GM19043 (cell line): Measurements from ENCODE around the gene GARIN3.
A peak's percentile ranks its signal among the peaks of the same experiment; 100 is the strongest.

Experiments used
- ATAC-seq: cut with Tn5 transposase; IDR thresholded peaks from one replicate; pipeline ENCODE4 v1.9.1; 2021; ENCODE audit warnings: low read depth; ENCODE audit not compliant: unreplicated experiment

The GARIN3 gene

GRCh38 chr5:157155297-157155696 is 10.8 kb downstream of the GARIN3 start:
- no peak for ATAC-seq

GRCh38 chr5:157150995-157151394 is 15.1 kb downstream of the GARIN3 start:
- no peak for ATAC-seq

- ATAC-seq, result peak; percentile 80
These were observed 17.1 kb downstream of the GARIN3 start for GRCh38 chr5:157148734-157149615.

GRCh38 chr5:157143127-157143971 is 22.7 kb downstream of the GARIN3 start:
- peak; percentile 34 for ATAC-seq

- peak; percentile 99 for ATAC-seq
These were observed 23.5 kb downstream of the GARIN3 start, which contains the start of gene MED7 for GRCh38 chr5:157142317-157143126. Gene MED7, minus strand, starts transcription at chr5:157142865. Its CDS starts 3,434 bp downstream, at chr5:157139431.

GRCh38 chr5:157137691-157138090 is 28.4 kb downstream of the GARIN3 start:
- ATAC-seq, result no peak

- ATAC-seq, result no peak
These were observed 33.8 kb downstream of the GARIN3 start for GRCh38 chr5:157132281-157132612.

- ATAC-seq, result no peak
These were observed 35.1 kb downstream of the GARIN3 start for GRCh38 chr5:157130925-157131324.

- ATAC-seq, result no peak
These were observed 44.4 kb downstream of the GARIN3 start for GRCh38 chr5:157121709-157122108.

GRCh38 chr5:157120102-157120501 is 46.0 kb downstream of the GARIN3 start:
- no peak for ATAC-seq

- peak; percentile 49 for ATAC-seq
These were observed 49.5 kb downstream of the GARIN3 start for GRCh38 chr5:157116483-157116954.

GRCh38 chr5:157115502-157115901 is 50.6 kb downstream of the GARIN3 start:
- ATAC-seq, result no peak

- ATAC-seq, result no peak
These were observed 51.1 kb downstream of the GARIN3 start for GRCh38 chr5:157115012-157115411.

GRCh38 chr5:157113002-157113401 is 53.1 kb downstream of the GARIN3 start:
- no peak for ATAC-seq
